Activated CD8-positive, alpha-beta memory T cell treated with anti-CD3 and anti-CD28 coated beads, Interleukin-2, amount 10 ng/mL, durations not matched to agents 7 days and 5 days (primary cell): Measurements from ENCODE around the gene ITPK1. TPM values are rescaled to one million over a fixed set of nuclear protein-coding genes. Genes with fewer than 3 reads are reported as not detected.
"Not testable (repeated sequence)": the region's sequence is repeated elsewhere in the genome, so short reads cannot be mapped to it uniquely, and the experiment has no call there.

ENCODE experiments used
- ATAC-seq: fragments of 150-1000 bp; cut with Tn5 transposase; one replicate; pipeline ENCODE4 v1.10.0; 2021; ENCODE audit warnings: moderate library complexity
- CTCF ChIA-PET: fragments of 350-600 bp; sonication (Branson Sonifier 250); formaldehyde crosslinking; loops from one replicate; lab custom pipeline; 2021; ENCODE audit warnings: antibody characterized with exemption; lab: Charles Lee
- DNase-seq: peaks from one replicate; pipeline ENCODE4 v3.0.0-alpha.2; 2020
- H3K27ac Mint-ChIP-seq: one replicate; pipeline ENCODE4 v1.8.0; 2021; ENCODE audit warnings: mild to moderate bottlenecking, mixed read lengths
- H3K27me3 Mint-ChIP-seq: one replicate; pipeline ENCODE4 v1.8.0; 2021; ENCODE audit warnings: mixed read lengths
- H3K36me3 Mint-ChIP-seq: one replicate; pipeline ENCODE4 v1.8.0; 2021; ENCODE audit warnings: mild to moderate bottlenecking, mixed read lengths
- H3K4me1 Mint-ChIP-seq: one replicate; pipeline ENCODE4 v1.8.0; 2021; ENCODE audit warnings: mixed read lengths
- H3K4me3 Mint-ChIP-seq: one replicate; pipeline ENCODE4 v1.8.0; 2021; ENCODE audit warnings: mild to moderate bottlenecking, moderate library complexity, mixed read lengths
- H3K9me3 Mint-ChIP-seq: one replicate; pipeline ENCODE4 v1.8.0; 2022; ENCODE audit warnings: low read depth, mixed read lengths
- total RNA-seq, 2 experiments: library from RNA; stranded (reverse); gene quantifications; one replicate each; pipeline ENCODE4 v1.2.3, GENCODE V29; 2021

ITPK1 gene
- 100 to 1,000 TPM in 1 of 2 experiments, 10 to 100 TPM in 1; 96.1 to 103 TPM for total RNA-seq

GRCh38 chr14:93115821-93116675, at the start of gene ITPK1:
Gene ITPK1 (minus strand): TSS chr14:93115925. CDS start chr14:93115163, 762 bp downstream.
- H3K27me3 Mint-ChIP-seq = no peaks in the 10 kb centered on the region
- H3K4me3 Mint-ChIP-seq = peak within 1 kb of the TSS; percentile 86
- ATAC-seq (peak; percentile 67), DNase-seq (peak; percentile 71)
- CTCF ChIA-PET = interaction anchor here (0.5 to 14.0 kb wide), 14 partner anchors 12 to 164 kb away, joined by 3 to 269 read pairs (median 6); partner anchors contain the start of genes LYSET and MOAP1
- no peaks in the 10 kb centered on the region for H3K36me3 Mint-ChIP-seq
- peak within 1 kb of the TSS; percentile 92 for H3K27ac Mint-ChIP-seq
- H3K9me3 Mint-ChIP-seq = no peaks in the 10 kb centered on the region
- peaks cover 34% of the 10 kb centered on the region for H3K4me1 Mint-ChIP-seq

- peaks cover 3% of the 10 kb centered on the region for H3K4me1 Mint-ChIP-seq
- DNase-seq (no peak), ATAC-seq (no peak)
- no peaks in the 10 kb centered on the region for H3K27me3 Mint-ChIP-seq
- H3K4me3 Mint-ChIP-seq = no peak overlapping the region
- H3K36me3 Mint-ChIP-seq = no peaks in the 10 kb centered on the region
- no peaks in the 10 kb centered on the region for H3K9me3 Mint-ChIP-seq
- H3K27ac Mint-ChIP-seq = no peak overlapping the region
- CTCF ChIA-PET = interaction anchor here (0.5 to 1.0 kb wide), 3 partner anchors 9 to 395 kb away, joined by 3 read pairs; no protein-coding TSS in a partner anchor
These were observed 47.8 kb upstream of the ITPK1 start for GRCh38 chr14:93163564-93163963.

GRCh38 chr14:93161411-93161940, 45.8 kb upstream of the ITPK1 start:
- Mint-ChIP-seq H3K4me3 (no peak overlapping the region), H3K36me3 (no peaks in the 10 kb centered on the region), H3K9me3 (no peaks in the 10 kb centered on the region), H3K4me1 (peaks cover 3% of the 10 kb centered on the region), H3K27ac (no peak overlapping the region), H3K27me3 (no peaks in the 10 kb centered on the region)
- CTCF ChIA-PET = interaction anchor here (1.3 to 1.6 kb wide), 4 partner anchors 12 to 45 kb away, joined by 3 to 6 read pairs (median 4); partner anchors contain the start of genes GON7, LYSET, MOAP1 and UBR7
- no peak for ATAC-seq
- DNase-seq = no peak

- DNase-seq = no peak
- H3K27ac Mint-ChIP-seq = no peak overlapping the region
These were observed 44.7 kb upstream of the ITPK1 start for GRCh38 chr14:93160353-93160801.

GRCh38 chr14:93159625-93160352, 44.1 kb upstream of the ITPK1 start:
- H3K9me3 Mint-ChIP-seq, H3K36me3 Mint-ChIP-seq, H3K4me3 Mint-ChIP-seq, H3K27ac Mint-ChIP-seq, DNase-seq, H3K4me1 Mint-ChIP-seq, H3K27me3 Mint-ChIP-seq: not testable (repeated sequence)
- CTCF ChIA-PET = interaction anchor here (1.2 to 1.6 kb wide), 5 partner anchors 13 to 47 kb away, joined by 3 to 6 read pairs (median 4); partner anchors contain the start of genes GON7, LYSET, MOAP1 and UBR7
- peak; percentile 28 for ATAC-seq

More at GRCh38 chr14:93160353-93160801, 44.7 kb upstream of the ITPK1 start:
- no peaks in the 10 kb centered on the region for H3K9me3 Mint-ChIP-seq
- H3K27me3 Mint-ChIP-seq = no peaks in the 10 kb centered on the region
- H3K36me3 Mint-ChIP-seq = no peaks in the 10 kb centered on the region
- ATAC-seq = peak; percentile 55
- peaks cover 3% of the 10 kb centered on the region for H3K4me1 Mint-ChIP-seq
- no peak overlapping the region for H3K4me3 Mint-ChIP-seq
- CTCF ChIA-PET = interaction anchor here (1.2 to 1.6 kb wide), 5 partner anchors 13 to 46 kb away, joined by 3 to 6 read pairs (median 4); partner anchors contain the start of genes GON7, LYSET, MOAP1 and UBR7

GRCh38 chr14:93158349-93158748, 42.6 kb upstream of the ITPK1 start:
- H3K4me3 Mint-ChIP-seq, ATAC-seq: not testable (repeated sequence)

GRCh38 chr14:93156693-93157369, 41.1 kb upstream of the ITPK1 start:
- Mint-ChIP-seq H3K27ac (no peak overlapping the region), H3K4me1 (no peaks in the 10 kb centered on the region), H3K27me3 (no peaks in the 10 kb centered on the region), H3K36me3 (no peaks in the 10 kb centered on the region), H3K9me3 (no peaks in the 10 kb centered on the region), H3K4me3 (no peak overlapping the region)
- ATAC-seq = no peak
- CTCF ChIA-PET = interaction anchor here (0.7 kb wide), 1 partner anchor 13 kb away, joined by 3 read pairs; no protein-coding TSS in a partner anchor
- no peak for DNase-seq

More at GRCh38 chr14:93158349-93158748, 42.6 kb upstream of the ITPK1 start:
- not testable (repeated sequence) for DNase-seq, H3K4me1 Mint-ChIP-seq, H3K27ac Mint-ChIP-seq, H3K36me3 Mint-ChIP-seq, H3K27me3 Mint-ChIP-seq, H3K9me3 Mint-ChIP-seq
- CTCF ChIA-PET = interaction anchor here (1.3 kb wide), 1 partner anchor 207 kb away, joined by 3 read pairs; no protein-coding TSS in a partner anchor

- Mint-ChIP-seq H3K27me3 (no peaks in the 10 kb centered on the region), H3K36me3 (no peaks in the 10 kb centered on the region), H3K4me1 (peaks cover 9% of the 10 kb centered on the region), H3K9me3 (no peaks in the 10 kb centered on the region), H3K4me3 (no peak overlapping the region), H3K27ac (no peak overlapping the region)
- ATAC-seq (no peak), DNase-seq (no peak)
- CTCF ChIA-PET = interaction anchor here (1.1 kb wide), 1 partner anchor 43 kb away, joined by 4 read pairs; no protein-coding TSS in a partner anchor
These were observed 39.9 kb upstream of the ITPK1 start for GRCh38 chr14:93155667-93156066.

GRCh38 chr14:93153121-93153520, 37.4 kb upstream of the ITPK1 start:
- H3K4me1 Mint-ChIP-seq = peaks cover 12% of the 10 kb centered on the region
- H3K4me3 Mint-ChIP-seq = no peak overlapping the region
- no peak for DNase-seq
- H3K9me3 Mint-ChIP-seq = no peaks in the 10 kb centered on the region
- no peak for ATAC-seq
- H3K27ac Mint-ChIP-seq = no peak overlapping the region
- CTCF ChIA-PET = no interaction called here
- H3K27me3 Mint-ChIP-seq = no peaks in the 10 kb centered on the region
- no peaks in the 10 kb centered on the region for H3K36me3 Mint-ChIP-seq

GRCh38 chr14:93150227-93151208, 34.8 kb upstream of the ITPK1 start:
- ATAC-seq (no peak), DNase-seq (no peak)
- Mint-ChIP-seq H3K4me3 (no peak overlapping the region), H3K27me3 (no peaks in the 10 kb centered on the region), H3K27ac (no peak overlapping the region), H3K36me3 (no peaks in the 10 kb centered on the region), H3K9me3 (no peaks in the 10 kb centered on the region), H3K4me1 (peaks cover 22% of the 10 kb centered on the region)
- CTCF ChIA-PET = no interaction called here

GRCh38 chr14:93148979-93149378, 33.3 kb upstream of the ITPK1 start:
- Mint-ChIP-seq H3K27ac (no peak overlapping the region), H3K27me3 (no peaks in the 10 kb centered on the region), H3K4me3 (no peak overlapping the region), H3K4me1 (peaks cover 23% of the 10 kb centered on the region), H3K36me3 (no peaks in the 10 kb centered on the region), H3K9me3 (no peaks in the 10 kb centered on the region)
- CTCF ChIA-PET = no interaction called here
- no peak for DNase-seq
- ATAC-seq = no peak
